MM.1S (cell line): ENCODE measurements around the gene BACE2.
"Not testable (repeated sequence)": the region's sequence is repeated elsewhere in the genome, so short reads cannot be mapped to it uniquely, and the experiment has no call there.

Experiments used
- DNase-seq: peaks from one replicate; pipeline ENCODE4 v3.0.0-alpha.2; 2015
- H2AFZ ChIP-seq: fragments of 300-600 bp; sonication (generic); 2 replicates; pipeline ENCODE4 v1.6.0; 2016; ENCODE audit warnings: antibody characterized with exemption, low read length
- H3F3A ChIP-seq: fragments of 300-600 bp; sonication (generic); 2 replicates; pipeline ENCODE4 v1.6.1; 2016; ENCODE audit warnings: mild to moderate bottlenecking, antibody characterized with exemption, low read length, moderate library complexity, mixed read lengths; ENCODE audit not compliant: insufficient read depth
- H3K27ac ChIP-seq: fragments of 300-600 bp; sonication (generic); 2 replicates; pipeline ENCODE4 v1.5.1; 2016; ENCODE audit warnings: mild to moderate bottlenecking, low read length
- H3K27me3 ChIP-seq: fragments of 300-600 bp; sonication (generic); replicated peaks from 2 replicates; pipeline ENCODE4 v1.6.0; 2016; ENCODE audit warnings: low read length; ENCODE audit not compliant: insufficient read depth
- H3K36me3 ChIP-seq: fragments of 300-600 bp; sonication (generic); replicated peaks from 2 replicates; pipeline ENCODE4 v1.6.1; 2016; ENCODE audit warnings: mild to moderate bottlenecking, low read length, mixed read lengths; ENCODE audit not compliant: insufficient read depth
- H3K4me1 ChIP-seq: fragments of 300-600 bp; sonication (generic); 2 replicates; pipeline ENCODE4 v1.6.1; 2016; ENCODE audit warnings: low read length, mixed read lengths
- H3K4me2 ChIP-seq: fragments of 300-600 bp; sonication (generic); 2 replicates; pipeline ENCODE4 v1.6.0; 2016; ENCODE audit warnings: low read depth, low read length
- H3K4me3 ChIP-seq: fragments of 300-600 bp; sonication (generic); 2 replicates; pipeline ENCODE4 v1.5.1; 2016; ENCODE audit warnings: low read length, mixed read lengths
- H3K79me2 ChIP-seq: fragments of 300-600 bp; sonication (generic); 2 replicates; pipeline ENCODE4 v1.6.1; 2016; ENCODE audit warnings: mixed run types, low read length, mixed read lengths
- H3K9ac ChIP-seq: fragments of 300-600 bp; sonication (generic); 2 replicates; pipeline ENCODE4 v1.6.1; 2016; ENCODE audit warnings: low read length, mixed read lengths
- H3K9me2 ChIP-seq: fragments of 300-600 bp; sonication (generic); replicated peaks from 2 replicates; pipeline ENCODE4 v1.6.1; 2016; ENCODE audit warnings: mild to moderate bottlenecking, low read length, mixed read lengths; ENCODE audit not compliant: insufficient read depth
- H3K9me3 ChIP-seq: fragments of 300-600 bp; sonication (generic); replicated peaks from 2 replicates; pipeline ENCODE4 v1.6.1; 2016; ENCODE audit warnings: mild to moderate bottlenecking, low read length, mixed read lengths; ENCODE audit not compliant: insufficient read depth
- H4K20me1 ChIP-seq: fragments of 300-600 bp; sonication (generic); 2 replicates; pipeline ENCODE4 v1.6.1; 2016; ENCODE audit warnings: mild to moderate bottlenecking, low read length, moderate library complexity, mixed read lengths; ENCODE audit not compliant: insufficient read depth
- CTCF ChIP-seq: fragments of 300-600 bp; sonication (generic); IDR thresholded peaks from 2 replicates; pipeline ENCODE4 v1.5.1; 2016; ENCODE audit warnings: antibody characterized with exemption, low read length, mixed read lengths
- EZH2 ChIP-seq: fragments of 300-600 bp; sonication (generic); optimal IDR thresholded peaks from 2 replicates; pipeline ENCODE3; 2017; ENCODE audit warnings: low read depth, mild to moderate bottlenecking, antibody characterized with exemption, low read length, mixed read lengths
- EZH2phosphoT487 ChIP-seq: fragments of 300-600 bp; sonication (generic); IDR thresholded peaks from 2 replicates; pipeline ENCODE4 v1.6.1; 2018; ENCODE audit warnings: antibody characterized with exemption, low read length

The BACE2 gene

GRCh38 chr21:41242238-41242829, 74.4 kb downstream of the BACE2 start:
- Histone ChIP-seq H4K20me1 (no peaks in the 10 kb centered on the region), H3K9ac (no peak overlapping the region), H3K4me3 (no peak overlapping the region), H3K4me2 (no peak overlapping the region), H3K79me2 (no peaks in the 10 kb centered on the region), H2AFZ (no peak overlapping the region), H3K27ac (no peak overlapping the region), H3K9me2 (no peaks in the 10 kb centered on the region), H3F3A (no peaks in the 10 kb centered on the region), H3K4me1 (peaks cover 3% of the 10 kb centered on the region; the same call in 1 of the 2 replicates), H3K36me3 (no peaks in the 10 kb centered on the region), H3K27me3 (no peaks in the 10 kb centered on the region), H3K9me3 (no peaks in the 10 kb centered on the region)
- DNase-seq: no peak
- TF ChIP-seq EZH2phosphoT487: no peak
- TF ChIP-seq CTCF: no peak
- TF ChIP-seq EZH2: no peak

GRCh38 chr21:41243107-41243506, 75.1 kb downstream of the BACE2 start:
- Histone ChIP-seq H3K27me3 (no peaks in the 10 kb centered on the region; the same call in 1 of the 2 replicates), H2AFZ (no peak overlapping the region), H3K4me3 (no peak overlapping the region), H3K9me3 (no peaks in the 10 kb centered on the region), H3K4me2 (peak overlapping the region; percentile 18; the same call in 1 of the 2 replicates), H3K9ac (no peak overlapping the region), H3K27ac (no peak overlapping the region), H3K9me2 (no peaks in the 10 kb centered on the region), H4K20me1 (no peaks in the 10 kb centered on the region), H3K36me3 (no peaks in the 10 kb centered on the region), H3K79me2 (no peaks in the 10 kb centered on the region), H3K4me1 (peaks cover 3% of the 10 kb centered on the region; the same call in 1 of the 2 replicates), H3F3A (no peaks in the 10 kb centered on the region)
- TF ChIP-seq EZH2 (no peak), CTCF (no peak)
- no peak for DNase-seq

GRCh38 chr21:41244266-41244880, 76.4 kb downstream of the BACE2 start:
- not testable (repeated sequence) for H3K27ac ChIP-seq, H3K36me3 ChIP-seq, DNase-seq, H3K27me3 ChIP-seq, H3K9ac ChIP-seq, H3K79me2 ChIP-seq, H2AFZ ChIP-seq, H3K9me3 ChIP-seq, H4K20me1 ChIP-seq, H3F3A ChIP-seq, H3K4me3 ChIP-seq, H3K4me1 ChIP-seq, H3K9me2 ChIP-seq
- peak overlapping the region; percentile 18; the same call in 1 of the 2 replicates for H3K4me2 ChIP-seq

- Histone ChIP-seq H4K20me1 (no peaks in the 10 kb centered on the region), H3K36me3 (no peaks in the 10 kb centered on the region), H2AFZ (no peak overlapping the region), H3K4me2 (no peak overlapping the region), H3K4me3 (no peak overlapping the region), H3K4me1 (peaks cover 3% of the 10 kb centered on the region; the same call in 1 of the 2 replicates), H3K9me3 (no peaks in the 10 kb centered on the region), H3K79me2 (no peaks in the 10 kb centered on the region), H3K9me2 (no peaks in the 10 kb centered on the region), H3K27me3 (no peaks in the 10 kb centered on the region; the same call in 1 of the 2 replicates), H3K27ac (no peak overlapping the region), H3F3A (no peaks in the 10 kb centered on the region), H3K9ac (no peak overlapping the region)
- DNase-seq: no peak
- TF ChIP-seq CTCF (no peak), EZH2phosphoT487 (no peak), EZH2 (no peak)
Observed at GRCh38 chr21:41245509-41246135, 77.7 kb downstream of the BACE2 start.
